ENCODE results near the gene HHIP. TPM values are rescaled to one million over a fixed set of nuclear protein-coding genes. Genes with fewer than 3 reads are reported as not detected.

Gene HHIP
- total RNA-seq, 1 donor from 2014 or later, result not detected

- FAIRE-seq (no peak), DNase-seq (ENCODE audit: low read depth) (no peak)
- Histone ChIP-seq H3K4me3 (ENCODE audit: low read depth, low read length) (no peak overlapping the region), H3K27me3 (ENCODE audit: control insufficient read depth, insufficient read depth, low read length) (peaks cover 2% of the 10 kb centered on the region), H3K36me3 (ENCODE audit: control insufficient read depth, insufficient read depth, low read length) (no peaks in the 10 kb centered on the region)
- TF ChIP-seq CTCF (IDR thresholded peaks at IDR 0.05; ENCODE audit: insufficient read depth, low read length, severe bottlenecking), result no peak
Observed at GRCh38 chr4:144650311-144651005, 4.5 kb downstream of the HHIP start.

GRCh38 chr4:144653781-144654545 is 8.0 kb downstream of the HHIP start:
- H3K4me3 ChIP-seq (ENCODE audit: low read depth, low read length), result no peak overlapping the region
- DNase-seq (ENCODE audit: low read depth) (no peak), FAIRE-seq (no peak)
- H3K27me3 ChIP-seq (ENCODE audit: control insufficient read depth, insufficient read depth, low read length), result no peaks in the 10 kb centered on the region
- H3K36me3 ChIP-seq (ENCODE audit: control insufficient read depth, insufficient read depth, low read length), result no peaks in the 10 kb centered on the region
- TF ChIP-seq CTCF (IDR thresholded peaks at IDR 0.05; ENCODE audit: insufficient read depth, low read length, severe bottlenecking), result no peak

GRCh38 chr4:144655491-144655890 is 9.5 kb downstream of the HHIP start:
- DNase-seq (ENCODE audit: low read depth) (peak; percentile 10), FAIRE-seq (no peak)
- no peak for TF ChIP-seq CTCF (IDR thresholded peaks at IDR 0.05; ENCODE audit: insufficient read depth, low read length, severe bottlenecking)
- Histone ChIP-seq H3K36me3 (ENCODE audit: control insufficient read depth, insufficient read depth, low read length) (no peaks in the 10 kb centered on the region), H3K4me3 (ENCODE audit: low read depth, low read length) (no peak overlapping the region), H3K27me3 (ENCODE audit: control insufficient read depth, insufficient read depth, low read length) (no peaks in the 10 kb centered on the region)

GRCh38 chr4:144656850-144657249 is 10.9 kb downstream of the HHIP start:
- TF ChIP-seq CTCF (IDR thresholded peaks at IDR 0.05; ENCODE audit: insufficient read depth, low read length, severe bottlenecking), result no peak
- Histone ChIP-seq H3K27me3 (ENCODE audit: control insufficient read depth, insufficient read depth, low read length) (no peaks in the 10 kb centered on the region), H3K36me3 (ENCODE audit: control insufficient read depth, insufficient read depth, low read length) (no peaks in the 10 kb centered on the region), H3K4me3 (ENCODE audit: low read depth, low read length) (no peak overlapping the region)
- FAIRE-seq (no peak), DNase-seq (ENCODE audit: low read depth) (no peak)

- no peaks in the 10 kb centered on the region for H3K27me3 ChIP-seq (ENCODE audit: control insufficient read depth, insufficient read depth, low read length)
- no peak for DNase-seq (ENCODE audit: low read depth)
- no peak overlapping the region for H3K4me3 ChIP-seq (ENCODE audit: low read depth, low read length)
- FAIRE-seq, result no peak
- H3K36me3 ChIP-seq (ENCODE audit: control insufficient read depth, insufficient read depth, low read length), result no peaks in the 10 kb centered on the region
- no peak for TF ChIP-seq CTCF (IDR thresholded peaks at IDR 0.05; ENCODE audit: insufficient read depth, low read length, severe bottlenecking)
Observed at GRCh38 chr4:144658015-144658567, 12.1 kb downstream of the HHIP start.

All from bronchial epithelial cell (primary cell).